Measurements from ENCODE around the gene CD9.

CD9 gene

GRCh38 chr12:6278439-6279255 is 78.4 kb downstream of the CD9 start:
- Histone ChIP-seq H3K4me1 (ENCODE audit: insufficient read depth, poor library complexity, severe bottlenecking) (peaks cover 43% of the 10 kb centered on the region), H3K9me3 (ENCODE audit: severe bottlenecking) (no peaks in the 10 kb centered on the region), H3K36me3 (ENCODE audit: low read depth) (no peaks in the 10 kb centered on the region), H3K27me3 (ENCODE audit: insufficient read depth, poor library complexity, severe bottlenecking) (no peaks in the 10 kb centered on the region), H3K4me3 (ENCODE audit: severe bottlenecking) (peak overlapping the region; percentile 24), H3K27ac (ENCODE audit: poor library complexity, severe bottlenecking) (peak overlapping the region; percentile 96)
- TF ChIP-seq CTCF (IDR thresholded peaks at IDR 0.05; ENCODE audit: poor library complexity, severe bottlenecking): peak; percentile 98
- peak; percentile 87 for DNase-seq (ENCODE audit: low spot score)
- peak; percentile 68 for ATAC-seq (ENCODE audit: low read depth)

GRCh38 chr12:6279256-6279628 is 79.0 kb downstream of the CD9 start:
- ATAC-seq (ENCODE audit: low read depth): no peak
- Histone ChIP-seq H3K27ac (ENCODE audit: poor library complexity, severe bottlenecking) (peak overlapping the region; percentile 96), H3K9me3 (ENCODE audit: severe bottlenecking) (no peaks in the 10 kb centered on the region), H3K27me3 (ENCODE audit: insufficient read depth, poor library complexity, severe bottlenecking) (no peaks in the 10 kb centered on the region), H3K4me3 (ENCODE audit: severe bottlenecking) (no peak overlapping the region), H3K4me1 (ENCODE audit: insufficient read depth, poor library complexity, severe bottlenecking) (peaks cover 37% of the 10 kb centered on the region), H3K36me3 (ENCODE audit: low read depth) (no peaks in the 10 kb centered on the region)
- no peak for TF ChIP-seq CTCF (IDR thresholded peaks at IDR 0.05; ENCODE audit: poor library complexity, severe bottlenecking)
- DNase-seq (ENCODE audit: low spot score): no peak

- H3K27me3 ChIP-seq (ENCODE audit: insufficient read depth, poor library complexity, severe bottlenecking): no peaks in the 10 kb centered on the region
- peak; percentile 26; the same call in 2 of the 3 replicates for ATAC-seq (ENCODE audit: low read depth)
- no peaks in the 10 kb centered on the region for H3K9me3 ChIP-seq (ENCODE audit: severe bottlenecking)
- H3K4me3 ChIP-seq (ENCODE audit: severe bottlenecking): no peak overlapping the region
- H3K27ac ChIP-seq (ENCODE audit: poor library complexity, severe bottlenecking): peak overlapping the region; percentile 96
- TF ChIP-seq CTCF (IDR thresholded peaks at IDR 0.05; ENCODE audit: poor library complexity, severe bottlenecking): no peak
- H3K36me3 ChIP-seq (ENCODE audit: low read depth): no peaks in the 10 kb centered on the region
- peaks cover 36% of the 10 kb centered on the region for H3K4me1 ChIP-seq (ENCODE audit: insufficient read depth, poor library complexity, severe bottlenecking)
- no peak for DNase-seq (ENCODE audit: low spot score)
Observed at GRCh38 chr12:6279631-6280030, 79.4 kb downstream of the CD9 start.

- no peaks in the 10 kb centered on the region for H3K9me3 ChIP-seq (ENCODE audit: severe bottlenecking)
- H3K36me3 ChIP-seq (ENCODE audit: low read depth): no peaks in the 10 kb centered on the region
- no peak overlapping the region for H3K4me3 ChIP-seq (ENCODE audit: severe bottlenecking)
- peak overlapping the region; percentile 96 for H3K27ac ChIP-seq (ENCODE audit: poor library complexity, severe bottlenecking)
- DNase-seq (ENCODE audit: low spot score) (peak; percentile 85), ATAC-seq (ENCODE audit: low read depth) (peak; percentile 80)
- no peak for TF ChIP-seq CTCF (IDR thresholded peaks at IDR 0.05; ENCODE audit: poor library complexity, severe bottlenecking)
- H3K27me3 ChIP-seq (ENCODE audit: insufficient read depth, poor library complexity, severe bottlenecking): no peaks in the 10 kb centered on the region
- peaks cover 37% of the 10 kb centered on the region for H3K4me1 ChIP-seq (ENCODE audit: insufficient read depth, poor library complexity, severe bottlenecking)
Observed at GRCh38 chr12:6280053-6280469, 79.9 kb downstream of the CD9 start.

GRCh38 chr12:6280672-6281071 is 80.5 kb downstream of the CD9 start:
- Histone ChIP-seq H3K4me3 (ENCODE audit: severe bottlenecking) (no peak overlapping the region), H3K36me3 (ENCODE audit: low read depth) (no peaks in the 10 kb centered on the region), H3K27ac (ENCODE audit: poor library complexity, severe bottlenecking) (peak overlapping the region; percentile 96), H3K27me3 (ENCODE audit: insufficient read depth, poor library complexity, severe bottlenecking) (no peaks in the 10 kb centered on the region), H3K4me1 (ENCODE audit: insufficient read depth, poor library complexity, severe bottlenecking) (peaks cover 43% of the 10 kb centered on the region), H3K9me3 (ENCODE audit: severe bottlenecking) (no peaks in the 10 kb centered on the region)
- ATAC-seq (ENCODE audit: low read depth): no peak
- no peak for TF ChIP-seq CTCF (IDR thresholded peaks at IDR 0.05; ENCODE audit: poor library complexity, severe bottlenecking)
- DNase-seq (ENCODE audit: low spot score): no peak
